ENCODE results near the gene LMO3. TPM values are rescaled to one million over a fixed set of nuclear protein-coding genes. Genes with fewer than 3 reads are reported as not detected.

The LMO3 gene
- total and polyA plus RNA-seq, 2 of the 13 experiments (the other 11 are each of a cell fraction or from before 2014, with no cell fraction given), result not detected

DNA sequence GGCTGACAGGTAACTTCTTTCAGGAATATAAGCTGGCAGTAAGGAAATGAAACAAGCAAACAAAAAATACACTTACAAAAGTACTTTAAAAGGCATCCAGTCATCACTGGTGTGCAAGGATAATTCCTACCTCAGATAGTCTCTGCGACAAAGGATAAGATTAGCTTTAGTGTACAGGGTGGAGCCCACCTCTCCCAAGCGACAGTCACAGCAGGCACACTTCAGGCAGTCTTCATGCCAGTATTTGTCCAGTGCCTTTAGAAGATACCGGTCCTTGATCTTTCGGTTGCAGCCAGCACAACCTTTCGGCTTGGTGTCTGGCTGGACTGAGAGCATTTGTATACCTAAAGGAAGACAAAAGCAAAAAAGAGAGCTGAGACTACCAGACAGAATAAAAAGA is 5.4 kb downstream of the LMO3 start:
- no peak overlapping the region for H3K9ac ChIP-seq (ENCODE audit: insufficient read depth, low read depth, low read length)
- ChIA-PET POLR2A (no interaction called here), CTCF (ENCODE audit: low intra/inter-chr PET ratio, low total read pairs) (no interaction called here)
- ATAC-seq, result no peak
- no peaks in the 10 kb centered on the region; a peak in 1 of 5 replicates for H3K27me3 ChIP-seq (ENCODE audit: control insufficient read depth in 1 of 2, insufficient read depth in 2 of 2, low read length in 2 of 2)
- H3K27ac ChIP-seq (ENCODE audit: extremely low read length, insufficient read depth, low read length), result no peak overlapping the region
- no peak overlapping the region for H3K4me3 ChIP-seq (replicated peaks in 1 of 3; ENCODE audit: insufficient read depth in 1 of 3, low read depth in 2 of 3, low read length in 3 of 3)
- peaks cover 2% of the 10 kb centered on the region; the same call in 1 of the 2 replicates for H3K4me1 ChIP-seq (ENCODE audit: insufficient read depth, low read length)
- H4K20me1 ChIP-seq (ENCODE audit: insufficient read depth, low read length), result no peaks in the 10 kb centered on the region
- 52% methylated on average over 5 of the region's 5 CpGs for WGBS (ENCODE audit: low lambda C conversion rate)
- intact Hi-C loops (cut with micrococcal nuclease; ENCODE audit: unreplicated experiment) (no loop called here), in situ Hi-C loops (cut with HindIII; ENCODE audit: extremely low pct_ligation_motif_present, low pct_unique_long_range_greater_than_20kb) (no loop called here)
- H3K79me2 ChIP-seq (ENCODE audit: insufficient read depth, low read length), result no peaks in the 10 kb centered on the region
- no peak overlapping the region for H2AFZ ChIP-seq (ENCODE audit: low read length)
- no peak for DNase-seq (ENCODE audit: low spot score)
- no peaks in the 10 kb centered on the region for H3K9me3 ChIP-seq (ENCODE audit: low read length)
- TF ChIP-seq, protein P1, sequence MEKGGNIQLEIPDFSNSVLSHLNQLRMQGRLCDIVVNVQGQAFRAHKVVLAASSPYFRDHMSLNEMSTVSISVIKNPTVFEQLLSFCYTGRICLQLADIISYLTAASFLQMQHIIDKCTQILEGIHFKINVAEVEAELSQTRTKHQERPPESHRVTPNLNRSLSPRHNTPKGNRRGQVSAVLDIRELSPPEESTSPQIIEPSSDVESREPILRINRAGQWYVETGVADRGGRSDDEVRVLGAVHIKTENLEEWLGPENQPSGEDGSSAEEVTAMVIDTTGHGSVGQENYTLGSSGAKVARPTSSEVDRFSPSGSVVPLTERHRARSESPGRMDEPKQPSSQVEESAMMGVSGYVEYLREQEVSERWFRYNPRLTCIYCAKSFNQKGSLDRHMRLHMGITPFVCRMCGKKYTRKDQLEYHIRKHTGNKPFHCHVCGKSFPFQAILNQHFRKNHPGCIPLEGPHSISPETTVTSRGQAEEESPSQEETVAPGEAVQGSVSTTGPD (CRISPR knock-in tag; IDR thresholded peaks at IDR 0.05), result no peak
- no peaks in the 10 kb centered on the region for H3K36me3 ChIP-seq (replicated peaks in 1 of 2; ENCODE audit: control insufficient read depth in 1 of 2, insufficient read depth in 2 of 2, low read length in 2 of 2)
- H3K4me2 ChIP-seq (ENCODE audit: low read depth, low read length), result no peak overlapping the region
- BruUV-seq (replicated peaks), result no TSS peak
- no peak for FAIRE-seq

DNA sequence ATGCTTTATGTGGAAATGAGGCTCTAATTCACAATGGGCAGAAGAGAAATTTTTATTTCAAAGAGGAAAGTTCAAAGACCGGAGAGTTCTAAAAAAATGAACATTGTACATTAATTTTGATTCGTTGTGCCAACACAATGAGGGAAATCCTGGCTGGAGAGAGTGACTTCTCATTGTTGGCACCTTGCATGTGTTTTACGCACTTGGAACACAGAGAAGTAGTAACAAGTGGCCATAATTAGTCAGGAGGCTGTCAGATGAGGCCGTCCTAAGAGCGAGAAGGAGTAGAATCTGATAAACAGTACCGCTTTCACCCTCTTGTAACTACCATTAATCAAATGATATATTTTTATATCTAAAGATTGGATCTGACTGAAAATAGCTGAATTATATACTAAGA is 6.9 kb downstream of the LMO3 start:
- in situ Hi-C loops (cut with HindIII; ENCODE audit: extremely low pct_ligation_motif_present, low pct_unique_long_range_greater_than_20kb) (no loop called here), intact Hi-C loops (cut with micrococcal nuclease; ENCODE audit: unreplicated experiment) (no loop called here)
- Histone ChIP-seq H3K4me3 (replicated peaks in 1 of 3; ENCODE audit: insufficient read depth in 1 of 3, low read depth in 2 of 3, low read length in 3 of 3) (no peak overlapping the region), H3K4me2 (ENCODE audit: low read depth, low read length) (no peak overlapping the region), H3K36me3 (replicated peaks in 1 of 2; ENCODE audit: control insufficient read depth in 1 of 2, insufficient read depth in 2 of 2, low read length in 2 of 2) (no peaks in the 10 kb centered on the region), H3K27ac (ENCODE audit: extremely low read length, insufficient read depth, low read length) (no peak overlapping the region), H4K20me1 (ENCODE audit: insufficient read depth, low read length) (no peaks in the 10 kb centered on the region), H3K4me1 (ENCODE audit: insufficient read depth, low read length) (no peaks in the 10 kb centered on the region), H3K9ac (ENCODE audit: insufficient read depth, low read depth, low read length) (no peak overlapping the region), H3K9me3 (ENCODE audit: low read length) (no peaks in the 10 kb centered on the region), H2AFZ (ENCODE audit: low read length) (no peak overlapping the region), H3K79me2 (ENCODE audit: insufficient read depth, low read length) (no peaks in the 10 kb centered on the region), H3K27me3 (ENCODE audit: control insufficient read depth in 1 of 2, insufficient read depth in 2 of 2, low read length in 2 of 2) (no peaks in the 10 kb centered on the region)
- ATAC-seq, result no peak
- 72% methylated on average over 6 of the region's 6 CpGs for WGBS (ENCODE audit: low lambda C conversion rate)
- ChIA-PET POLR2A (no interaction called here), CTCF (ENCODE audit: low intra/inter-chr PET ratio, low total read pairs) (no interaction called here)
- FAIRE-seq, result no peak
- BruUV-seq (replicated peaks), result no TSS peak
- TF ChIP-seq ZNF589 (CRISPR knock-in tag; conservative IDR thresholded peaks at IDR 0.05) (no peak), WIZ (CRISPR knock-in tag; IDR thresholded peaks at IDR 0.05) (no peak), CAMTA2 (CRISPR knock-in tag; IDR thresholded peaks at IDR 0.05; ENCODE audit: borderline replicate concordance) (no peak), NFKB2 (CRISPR knock-in tag; IDR thresholded peaks at IDR 0.05; ENCODE audit: borderline replicate concordance) (no peak), REPIN1 (CRISPR knock-in tag; IDR thresholded peaks at IDR 0.05; ENCODE audit: borderline replicate concordance, low read depth) (no peak), ZNF607 (CRISPR knock-in tag; IDR thresholded peaks at IDR 0.05; ENCODE audit: borderline replicate concordance) (no peak), ZNF326 (CRISPR knock-in tag; IDR thresholded peaks at IDR 0.05; ENCODE audit: borderline replicate concordance) (no peak), DNMT3B (CRISPR knock-in tag; conservative IDR thresholded peaks at IDR 0.05) (no peak), HDAC2 (CRISPR knock-in tag; IDR thresholded peaks at IDR 0.05) (no peak)
- TF ChIP-seq, protein P2, sequence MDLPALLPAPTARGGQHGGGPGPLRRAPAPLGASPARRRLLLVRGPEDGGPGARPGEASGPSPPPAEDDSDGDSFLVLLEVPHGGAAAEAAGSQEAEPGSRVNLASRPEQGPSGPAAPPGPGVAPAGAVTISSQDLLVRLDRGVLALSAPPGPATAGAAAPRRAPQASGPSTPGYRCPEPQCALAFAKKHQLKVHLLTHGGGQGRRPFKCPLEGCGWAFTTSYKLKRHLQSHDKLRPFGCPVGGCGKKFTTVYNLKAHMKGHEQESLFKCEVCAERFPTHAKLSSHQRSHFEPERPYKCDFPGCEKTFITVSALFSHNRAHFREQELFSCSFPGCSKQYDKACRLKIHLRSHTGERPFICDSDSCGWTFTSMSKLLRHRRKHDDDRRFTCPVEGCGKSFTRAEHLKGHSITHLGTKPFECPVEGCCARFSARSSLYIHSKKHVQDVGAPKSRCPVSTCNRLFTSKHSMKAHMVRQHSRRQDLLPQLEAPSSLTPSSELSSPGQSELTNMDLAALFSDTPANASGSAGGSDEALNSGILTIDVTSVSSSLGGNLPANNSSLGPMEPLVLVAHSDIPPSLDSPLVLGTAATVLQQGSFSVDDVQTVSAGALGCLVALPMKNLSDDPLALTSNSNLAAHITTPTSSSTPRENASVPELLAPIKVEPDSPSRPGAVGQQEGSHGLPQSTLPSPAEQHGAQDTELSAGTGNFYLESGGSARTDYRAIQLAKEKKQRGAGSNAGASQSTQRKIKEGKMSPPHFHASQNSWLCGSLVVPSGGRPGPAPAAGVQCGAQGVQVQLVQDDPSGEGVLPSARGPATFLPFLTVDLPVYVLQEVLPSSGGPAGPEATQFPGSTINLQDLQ (CRISPR knock-in tag; IDR thresholded peaks at IDR 0.05), result no peak
- TF ChIP-seq, protein P3, sequence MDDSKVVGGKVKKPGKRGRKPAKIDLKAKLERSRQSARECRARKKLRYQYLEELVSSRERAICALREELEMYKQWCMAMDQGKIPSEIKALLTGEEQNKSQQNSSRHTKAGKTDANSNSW (CRISPR knock-in tag; IDR thresholded peaks at IDR 0.05; ENCODE audit: borderline replicate concordance), result no peak
- DNase-seq (ENCODE audit: low spot score), result no peak

All from HepG2 (cell line).